Neutrophil (primary cell): ENCODE measurements around the gene GRM8.

Source experiments
- H3K27ac ChIP-seq: fragments of 200-600 bp; sonication (generic); 2 replicates; pipeline ENCODE4 v1.5.1; 2016; ENCODE audit warnings: mild to moderate bottlenecking, moderate library complexity
- H3K27me3 ChIP-seq: fragments of 200-600 bp; sonication (generic); 2 replicates; pipeline ENCODE4 v1.6.0; 2016; ENCODE audit warnings: mild to moderate bottlenecking
- H3K36me3 ChIP-seq: fragments of 200-600 bp; sonication (generic); 2 replicates; pipeline ENCODE4 v1.5.1; 2017
- H3K4me1 ChIP-seq, 2 experiments: fragments of 200-600 bp in 1 of 2; sonication (generic) in 1 of 2; 1 replicate in 1 of 2; 2 replicates in 1 of 2; pipeline versions ENCODE4 v1.5.1 to v1.6.1; 2013 to 2016; ENCODE audit warnings: low read depth in 1 of 2, low read length in 1 of 2, mild to moderate bottlenecking in 1 of 2, moderate library complexity in 1 of 2; ENCODE audit not compliant: control insufficient read depth in 1 of 2, insufficient read depth in 1 of 2
- H3K4me3 ChIP-seq, 2 experiments: fragments of 200-600 bp in 1 of 2; sonication (generic) in 1 of 2; 1 replicate in 1 of 2; 2 replicates in 1 of 2; pipeline ENCODE4 v1.5.1; 2013 to 2016; ENCODE audit warnings: low read depth in 1 of 2, low read length in 1 of 2, mild to moderate bottlenecking in 1 of 2, moderate library complexity in 1 of 2
- H3K9me3 ChIP-seq: fragments of 200-600 bp; sonication (generic); 2 replicates; pipeline ENCODE4 v1.5.1; 2016
- CTCF ChIP-seq: fragments of 200-600 bp; sonication (generic); IDR thresholded peaks from 2 replicates; pipeline ENCODE4 v1.5.1; 2016; ENCODE audit warnings: antibody characterized with exemption

The GRM8 gene

GRCh38 chr7:127252778-127253280, at the start of gene GRM8:
Gene GRM8, minus strand, starts transcription at chr7:127252941.
- Histone ChIP-seq H3K36me3 (no peaks in the 10 kb centered on the region), H3K4me1 (peaks cover 8 to 25% of the 10 kb centered on the region in 2 experiments), H3K9me3 (no peaks in the 10 kb centered on the region), H3K4me3 (peak within 1 kb of the TSS; percentile 57 to 65), H3K27me3 (peaks cover 100% of the 10 kb centered on the region), H3K27ac (no peak within 1 kb of the TSS)
- TF ChIP-seq CTCF = no peak

GRCh38 chr7:127290801-127291361, 38.1 kb upstream of the GRM8 start:
- H3K9me3 ChIP-seq = no peaks in the 10 kb centered on the region
- no peaks in the 10 kb centered on the region for H3K36me3 ChIP-seq
- H3K4me1 ChIP-seq = no peaks in the 10 kb centered on the region
- peaks cover 17% of the 10 kb centered on the region for H3K27me3 ChIP-seq
- no peak overlapping the region for H3K4me3 ChIP-seq
- no peak overlapping the region for H3K27ac ChIP-seq
- TF ChIP-seq CTCF = no peak

- TF ChIP-seq CTCF = no peak
- H3K4me3 ChIP-seq = no peak overlapping the region
- peaks cover 11% of the 10 kb centered on the region for H3K27me3 ChIP-seq
- H3K4me1 ChIP-seq = no peaks in the 10 kb centered on the region
- no peak overlapping the region for H3K27ac ChIP-seq
- H3K36me3 ChIP-seq = no peaks in the 10 kb centered on the region
- no peaks in the 10 kb centered on the region for H3K9me3 ChIP-seq
Measured at GRCh38 chr7:127290116-127290655, 37.4 kb upstream of the GRM8 start.

- Histone ChIP-seq H3K4me3 (no peak overlapping the region), H3K27me3 (peaks cover 9% of the 10 kb centered on the region), H3K9me3 (no peaks in the 10 kb centered on the region), H3K27ac (no peak overlapping the region), H3K36me3 (no peaks in the 10 kb centered on the region), H3K4me1 (no peaks in the 10 kb centered on the region)
- no peak for TF ChIP-seq CTCF
Measured at GRCh38 chr7:127287133-127287532, 34.4 kb upstream of the GRM8 start.

- Histone ChIP-seq H3K4me3 (no peak overlapping the region), H3K36me3 (no peaks in the 10 kb centered on the region), H3K27me3 (peaks cover 9% of the 10 kb centered on the region), H3K27ac (no peak overlapping the region), H3K9me3 (no peaks in the 10 kb centered on the region), H3K4me1 (no peaks in the 10 kb centered on the region)
- TF ChIP-seq CTCF = no peak
Measured at GRCh38 chr7:127270093-127270492, 17.4 kb upstream of the GRM8 start.
